HG03039 (cell line): Measurements from ENCODE around the gene NRDE2.
A peak's percentile ranks its signal among the peaks of the same experiment; 100 is the strongest.
"Not testable (repeated sequence)": the region's sequence is repeated elsewhere in the genome, so short reads cannot be mapped to it uniquely, and the experiment has no call there.

Source experiments
- ATAC-seq: cut with Tn5 transposase; IDR thresholded peaks from one replicate; pipeline ENCODE4 v1.9.1; 2021; ENCODE audit warnings: mild to moderate bottlenecking, moderate library complexity; ENCODE audit not compliant: unreplicated experiment

NRDE2 gene

DNA sequence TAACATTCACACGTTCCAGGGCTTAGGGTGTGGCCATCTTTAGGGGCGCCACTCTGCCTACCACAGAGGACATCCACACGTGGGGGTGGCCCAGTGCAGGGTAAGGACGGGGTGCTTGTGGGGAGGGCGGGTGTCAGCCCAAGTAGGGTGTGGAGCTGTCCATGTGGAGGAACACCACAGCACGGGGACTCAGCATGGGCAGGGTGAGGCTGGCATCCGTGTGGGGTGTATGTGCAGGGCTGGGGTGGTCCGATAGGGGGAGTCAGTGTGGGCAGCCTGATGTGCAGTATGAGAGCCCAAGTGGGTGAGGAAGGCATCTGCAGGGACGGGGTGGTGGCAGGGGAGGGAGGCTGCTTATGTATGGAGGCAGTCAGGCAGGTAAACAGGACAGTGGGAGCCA is 57.7 kb downstream of the NRDE2 start:
- no peak for ATAC-seq

DNA sequence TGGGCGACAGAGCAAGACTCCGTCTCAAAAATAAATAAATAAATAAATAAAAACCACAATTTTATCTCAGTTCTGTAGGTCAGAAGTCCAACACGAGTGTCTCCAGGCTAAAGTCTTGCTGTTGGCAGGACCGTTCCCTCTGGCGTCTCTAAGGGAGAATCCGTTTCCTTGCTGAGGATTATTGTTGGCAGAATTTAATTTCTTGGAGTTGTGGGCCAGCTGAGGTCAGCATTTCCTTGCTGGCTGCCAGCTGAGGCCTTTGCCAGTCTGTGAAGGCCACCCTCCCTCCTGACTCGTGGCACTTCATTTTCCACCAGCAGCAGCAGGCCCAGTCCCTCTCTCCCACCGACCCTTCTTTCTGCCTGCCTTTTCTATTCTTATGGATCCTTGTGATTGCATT is 58.2 kb downstream of the NRDE2 start:
- ATAC-seq = no peak

DNA sequence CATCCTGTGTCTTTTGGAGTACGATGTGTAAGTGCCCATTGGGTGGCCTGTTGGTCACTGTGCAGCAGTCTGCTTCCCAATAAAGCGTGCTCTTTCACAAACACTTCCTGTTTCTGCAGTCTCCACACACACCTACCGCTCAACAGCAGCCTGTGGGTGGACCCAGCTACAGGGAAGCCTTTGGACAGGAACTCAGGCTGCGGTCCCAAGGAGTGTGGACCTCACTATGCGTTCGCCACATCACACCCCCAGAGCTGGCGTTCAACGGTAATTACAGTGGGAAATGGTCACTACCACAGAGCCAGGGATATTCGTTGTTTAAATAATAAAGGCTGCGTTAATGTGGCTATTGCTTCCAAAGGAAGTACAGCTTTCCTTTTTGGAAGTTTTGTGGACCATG is 59.2 kb downstream of the NRDE2 start:
- ATAC-seq = no peak

DNA sequence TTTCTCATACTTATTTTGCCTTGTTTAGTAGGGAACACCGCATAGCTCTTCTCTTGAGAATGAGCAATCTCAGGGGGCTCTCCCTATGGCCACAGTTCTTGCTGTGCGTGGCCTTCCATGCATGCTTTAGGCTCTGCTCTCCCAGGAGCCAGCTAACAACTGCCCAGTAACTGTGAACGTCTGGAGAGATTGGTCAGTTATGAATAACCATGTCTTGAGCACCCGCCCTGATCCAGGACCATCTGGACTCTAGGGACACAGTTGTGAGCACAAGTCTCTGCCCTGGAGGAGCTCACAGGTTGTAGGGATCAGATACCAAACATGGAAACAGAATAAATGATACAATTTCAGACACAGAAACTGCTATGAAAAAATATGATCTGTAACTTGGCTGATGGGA is 63.3 kb downstream of the NRDE2 start:
- ATAC-seq = no peak

DNA sequence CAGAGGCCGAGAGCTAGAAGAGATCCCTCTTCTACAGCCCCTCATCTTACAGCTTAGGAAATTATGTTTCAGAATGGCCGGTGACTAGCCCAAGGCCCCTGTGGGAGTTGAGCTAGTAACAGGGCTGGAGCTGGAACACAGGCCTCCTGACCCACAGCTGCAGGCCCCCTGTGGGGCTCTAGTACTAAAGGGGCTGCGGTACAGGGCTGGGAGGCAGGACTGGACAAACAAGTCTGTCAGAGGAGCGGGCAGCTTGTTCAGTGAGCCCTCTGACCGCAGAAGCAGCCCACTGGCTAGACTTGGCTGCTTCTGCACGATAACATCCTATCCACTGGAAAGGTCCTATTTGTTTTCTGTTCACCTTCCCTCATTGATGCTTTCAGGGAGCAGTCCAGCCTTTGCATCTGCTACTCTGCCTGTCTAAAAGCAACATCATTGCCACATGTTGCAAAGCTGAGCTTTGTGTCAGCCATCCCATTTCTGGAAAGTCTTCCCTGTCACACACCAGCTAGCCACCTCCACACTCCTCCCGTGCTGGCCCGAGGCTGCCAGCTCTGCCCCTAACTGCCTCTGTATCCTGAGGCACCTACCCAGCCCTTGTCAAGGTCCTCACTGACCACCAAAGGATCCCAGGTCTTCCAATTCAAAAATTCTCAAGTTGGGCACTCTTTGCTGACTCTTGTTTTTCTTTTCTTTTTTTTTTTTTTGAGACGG is 65.1 kb downstream of the NRDE2 start:
- no peak for ATAC-seq

DNA sequence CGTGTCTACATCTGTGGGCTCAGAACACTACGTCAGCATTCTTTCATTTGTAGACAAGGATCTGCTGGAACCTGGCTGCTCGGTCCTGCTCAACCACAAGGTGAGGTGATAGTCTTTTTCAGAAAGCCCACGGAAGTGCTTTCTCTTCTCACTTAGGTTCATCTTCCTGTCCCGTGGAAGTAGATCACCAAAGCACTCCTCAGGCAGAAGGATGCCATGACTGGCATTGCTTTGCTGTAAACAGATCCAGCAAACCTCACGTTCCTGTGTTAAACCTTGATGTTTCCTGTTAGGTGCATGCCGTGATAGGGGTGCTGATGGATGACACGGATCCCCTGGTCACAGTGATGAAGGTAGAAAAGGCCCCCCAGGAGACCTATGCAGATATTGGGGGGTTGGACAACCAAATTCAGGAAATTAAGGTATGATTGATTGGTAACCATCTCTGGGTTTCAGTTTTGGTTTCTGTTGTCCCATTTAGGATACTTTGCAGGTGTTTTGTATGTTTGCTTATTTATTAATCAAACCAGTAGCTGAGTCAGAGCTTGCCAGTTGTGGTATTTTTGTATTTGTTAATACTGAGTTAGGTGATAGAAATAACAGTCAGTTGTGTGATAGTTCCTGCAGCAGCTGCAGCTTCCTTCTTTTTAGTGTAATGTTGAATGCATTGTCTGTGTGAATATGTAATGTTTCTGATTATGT is 67.8 kb downstream of the NRDE2 start:
- peak; percentile 64 for ATAC-seq

DNA sequence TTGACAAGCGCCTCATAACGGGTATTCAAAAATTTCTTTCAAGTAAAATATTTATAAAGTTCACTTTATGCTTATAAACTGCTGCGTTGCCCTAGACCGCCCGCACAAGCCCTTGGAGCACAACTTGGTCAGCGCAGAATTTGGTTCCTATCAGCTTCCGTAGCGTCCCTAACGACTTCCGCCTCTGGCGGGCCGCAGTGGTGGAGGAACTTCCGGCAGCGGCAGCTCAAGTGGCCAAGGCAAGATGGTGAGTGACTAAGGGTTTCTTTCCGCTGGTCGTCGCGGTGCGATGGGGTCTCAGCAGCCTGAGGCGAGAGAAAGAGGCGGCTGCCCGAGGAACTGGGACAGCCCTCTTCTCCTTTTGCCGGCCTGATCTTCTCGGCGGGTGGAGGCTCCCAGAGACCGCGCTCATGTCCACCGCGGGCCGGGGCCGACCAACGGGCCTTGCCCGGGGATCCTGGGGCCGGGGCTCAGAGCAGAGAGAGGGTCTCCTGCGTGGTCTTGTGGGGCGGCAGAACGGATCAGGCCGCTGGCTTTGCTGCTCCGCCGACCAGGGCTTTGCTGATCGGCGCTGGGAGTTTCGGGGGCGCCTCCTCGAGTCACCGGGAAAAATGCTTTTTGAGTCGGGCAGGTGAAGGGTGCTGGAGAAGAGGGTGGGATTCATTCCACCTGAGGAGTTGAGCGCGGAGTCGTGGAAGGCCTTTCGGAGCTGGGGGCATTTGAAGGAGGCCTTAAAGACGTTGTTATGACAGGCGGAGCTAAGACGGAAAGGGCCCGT is 75.2 kb downstream of the NRDE2 start, which contains the start of gene PSMC1:
TSS of gene PSMC1 (plus strand) at position 200 of the 778 bp plus-strand sequence. CDS start at position 245, 45 bp downstream.
- peak; percentile 87 for ATAC-seq

DNA sequence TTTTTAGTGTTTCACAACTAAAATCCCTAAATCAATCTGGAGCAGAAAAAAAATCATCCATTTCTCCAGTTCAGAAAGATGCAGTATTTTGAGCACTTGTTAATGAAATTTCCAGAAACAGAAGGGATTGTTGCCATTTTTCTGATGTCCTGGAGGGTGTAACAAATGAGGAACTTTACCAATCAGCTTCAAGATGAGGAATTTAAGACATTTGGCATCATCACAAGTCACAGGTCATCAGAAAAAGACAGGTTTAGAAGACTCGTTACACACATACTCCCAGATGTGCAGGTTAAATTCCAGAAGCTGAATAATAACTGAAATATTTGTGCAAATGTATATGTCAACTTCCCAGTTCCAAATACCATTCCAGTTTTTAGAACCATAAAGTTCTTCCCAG is 75.9 kb downstream of the NRDE2 start:
- no peak for ATAC-seq

DNA sequence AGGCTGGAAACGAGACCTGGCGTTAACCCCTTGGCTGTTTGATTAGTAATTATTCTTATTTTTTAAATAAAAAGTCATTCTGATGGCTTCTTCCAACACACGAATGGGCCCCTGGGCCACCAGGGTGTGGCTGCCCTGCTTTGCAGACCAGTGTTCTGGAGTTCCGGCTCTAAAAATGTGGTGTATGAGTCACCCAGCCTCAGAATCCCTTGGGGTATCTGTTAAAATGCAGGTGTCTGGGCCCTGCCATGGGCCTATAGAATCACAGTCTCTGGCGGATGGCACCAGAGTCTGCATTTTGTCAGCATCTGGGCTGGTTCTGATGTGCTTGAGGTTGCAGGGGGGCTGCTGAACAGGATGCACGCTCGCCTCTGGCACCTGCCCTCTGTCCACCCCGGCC is 77.9 kb downstream of the NRDE2 start:
- no peak for ATAC-seq

DNA sequence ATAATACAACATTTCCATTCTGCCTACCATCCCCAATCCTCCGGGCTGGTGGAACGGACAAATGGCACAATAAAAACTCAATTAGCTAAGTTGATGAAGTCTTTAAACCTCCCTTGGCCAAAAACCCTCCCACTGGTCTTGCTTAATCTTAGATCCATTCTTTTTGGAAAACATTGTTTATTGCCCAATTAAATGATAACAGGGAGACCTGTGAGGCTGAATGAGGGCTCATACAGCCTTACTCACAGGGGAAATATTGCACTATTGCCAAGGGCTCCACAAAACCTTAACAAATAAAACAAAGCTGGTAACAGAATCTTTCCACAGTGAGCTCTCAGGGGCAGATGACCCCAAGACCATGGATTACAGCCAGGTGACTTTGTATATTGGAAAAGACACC is 83.1 kb downstream of the NRDE2 start:
- ATAC-seq = no peak

DNA sequence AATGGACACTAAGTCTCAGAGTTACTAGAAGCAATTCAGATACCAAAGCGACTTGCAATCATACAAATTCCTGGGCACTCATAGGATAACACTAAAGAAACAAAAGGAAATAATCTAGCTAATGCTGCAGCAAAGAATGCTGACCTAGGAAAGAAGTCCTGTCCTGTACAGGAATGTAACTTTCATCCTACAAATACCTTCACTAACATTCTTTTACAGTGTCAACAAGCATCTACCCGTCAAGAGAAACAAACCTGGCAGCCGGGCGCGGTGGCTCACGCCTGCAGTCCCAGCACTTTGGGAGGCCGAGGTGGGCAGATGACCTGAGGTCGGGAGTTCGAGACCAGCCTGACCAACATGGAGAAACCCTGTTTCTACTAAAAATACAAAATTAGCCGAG is 84.3 kb downstream of the NRDE2 start:
- ATAC-seq = not testable (repeated sequence)

DNA sequence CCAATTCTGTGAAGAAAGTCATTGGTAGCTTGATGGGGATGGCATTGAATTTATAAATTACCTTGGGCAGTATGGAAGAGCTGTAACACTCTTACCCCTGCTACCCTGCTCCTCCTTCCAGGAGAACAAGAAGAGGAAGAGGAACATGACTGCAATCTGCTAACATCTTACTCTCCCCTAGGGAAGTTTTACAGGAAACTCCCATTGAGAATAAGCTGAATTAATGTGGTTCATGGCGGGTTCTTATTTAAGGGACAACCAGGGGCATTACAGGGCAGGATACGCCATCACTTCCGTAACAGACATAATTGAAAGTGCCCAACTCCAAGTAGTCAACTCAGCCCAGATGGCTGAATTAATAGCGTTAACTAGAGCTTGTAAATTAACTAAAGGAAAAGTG is 84.8 kb downstream of the NRDE2 start:
- ATAC-seq = no peak

DNA sequence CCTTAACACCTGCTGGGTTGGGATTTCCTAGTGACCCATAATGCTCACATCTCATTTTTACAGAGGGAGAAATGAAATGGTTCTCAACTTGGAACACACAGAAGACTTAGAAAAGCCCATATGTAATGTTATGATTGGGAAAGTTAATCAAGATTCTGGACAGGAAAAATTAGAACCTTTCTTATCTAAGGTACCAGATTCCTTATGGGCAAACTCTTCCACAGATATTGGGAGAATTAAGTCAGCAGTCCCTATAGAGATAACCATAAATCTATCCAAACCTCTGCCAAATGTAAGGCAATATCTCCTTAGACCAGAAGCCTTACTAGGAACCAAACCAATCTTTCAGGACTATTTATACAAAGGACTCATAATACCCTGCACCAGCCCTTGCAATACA is 89.3 kb downstream of the NRDE2 start:
- ATAC-seq = no peak

DNA sequence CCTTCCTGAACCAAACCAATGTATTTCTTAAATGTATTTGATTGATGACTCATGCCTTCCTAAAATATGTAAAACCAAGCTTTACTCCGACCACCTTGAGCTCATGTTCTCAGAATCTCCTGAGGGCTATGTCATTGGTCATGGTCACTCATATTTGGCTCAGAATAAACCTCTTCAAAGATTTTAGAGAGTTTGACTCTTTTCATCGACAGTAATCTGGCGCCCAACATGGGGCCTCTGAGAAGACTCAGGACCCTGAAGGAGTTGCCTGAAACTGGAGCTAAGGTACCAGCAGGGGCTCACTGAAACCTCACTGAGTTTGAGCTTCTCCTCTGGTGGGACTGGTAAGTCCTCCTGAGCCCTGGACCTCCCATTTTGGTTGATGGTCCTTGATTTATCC is 92.6 kb downstream of the NRDE2 start:
- no peak for ATAC-seq

DNA sequence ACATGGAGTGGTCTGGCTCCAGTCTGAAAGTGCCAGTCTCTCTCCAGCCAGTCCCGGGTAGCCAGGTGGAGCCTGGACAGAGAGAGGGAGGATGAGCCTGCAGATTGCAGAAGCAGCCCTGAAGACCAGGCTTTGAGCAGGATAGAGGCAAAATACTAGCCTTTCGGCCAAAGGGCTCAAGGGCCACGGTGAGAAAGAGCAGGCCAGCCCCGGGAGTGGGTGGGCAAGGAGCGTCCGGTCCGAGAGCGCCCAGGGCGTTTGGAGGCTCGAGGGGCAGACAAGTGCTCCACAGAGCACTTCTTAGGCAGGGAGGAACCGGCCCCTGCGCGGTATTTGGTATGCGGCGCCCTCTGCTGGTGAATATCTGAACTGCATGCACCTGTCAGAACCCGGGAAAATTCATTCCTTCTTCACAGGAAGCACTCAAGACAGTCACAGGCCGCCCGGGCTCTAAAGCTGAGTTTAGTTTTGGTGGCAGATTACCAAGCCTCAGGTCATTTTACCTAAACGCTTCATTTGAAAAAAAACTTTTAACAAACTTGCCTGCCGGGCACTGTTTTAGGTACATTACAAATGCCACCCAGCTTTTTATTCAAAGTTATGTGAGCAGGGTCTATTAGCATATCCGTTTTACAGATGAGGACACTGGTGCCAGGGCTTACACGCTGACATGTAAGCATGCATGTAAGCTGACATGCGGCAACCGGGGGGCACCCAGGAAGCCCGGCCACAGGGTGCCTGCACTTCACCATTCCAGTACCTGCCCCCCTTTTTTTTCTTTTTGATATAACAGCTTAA is 96.4 kb downstream of the NRDE2 start:
- ATAC-seq = no peak

DNA sequence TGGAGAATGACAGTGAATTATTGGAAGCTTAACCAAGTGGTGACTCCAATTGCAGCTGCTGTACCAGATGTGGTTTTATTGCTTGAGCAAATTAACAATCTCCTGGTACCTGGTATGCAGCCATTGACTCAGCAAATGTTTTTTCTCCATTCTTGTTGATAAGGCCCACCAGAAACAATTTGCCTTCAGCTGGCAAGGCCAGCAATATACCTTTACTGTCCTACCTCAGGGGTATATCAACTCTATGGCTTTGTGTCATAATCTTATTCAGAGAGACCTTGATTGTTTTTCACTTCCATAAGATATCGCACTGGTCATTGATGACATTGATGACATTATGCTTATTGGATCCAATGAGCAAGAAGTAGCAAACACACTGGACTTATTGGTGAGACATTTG is 101.8 kb downstream of the NRDE2 start:
- not testable (repeated sequence) for ATAC-seq

DNA sequence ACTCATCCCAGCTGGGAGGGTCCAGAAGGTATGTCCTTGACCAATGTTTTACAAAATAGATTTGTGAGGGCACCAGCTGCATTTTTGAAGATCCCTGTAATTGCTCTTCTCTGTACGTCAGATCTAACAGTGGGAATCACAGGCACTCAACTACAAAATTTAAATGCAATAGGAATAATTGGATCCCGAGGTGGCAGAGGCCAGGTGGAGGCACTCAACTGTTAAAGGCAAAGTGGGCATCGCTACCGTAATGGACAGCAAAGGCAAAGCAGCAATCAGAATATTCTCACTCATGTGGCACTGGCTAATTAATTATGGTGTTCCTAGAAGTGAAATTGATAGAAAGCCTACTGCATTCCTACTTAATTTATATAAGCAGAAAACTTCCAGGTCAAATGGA is 103.3 kb downstream of the NRDE2 start:
- no peak for ATAC-seq
